SK-N-MC (cell line): Measurements from ENCODE around the gene SEC14L1.

Experiments used
- EZH2 ChIP-seq: fragments of 200-600 bp; sonication (generic); IDR thresholded peaks from one replicate; pipeline ENCODE4 v1.6.1; 2017; ENCODE audit warnings: antibody characterized with exemption
- FOXP2 ChIP-seq: optimal IDR thresholded peaks from 2 replicates; pipeline ENCODE3; 2011; ENCODE audit warnings: mild to moderate bottlenecking, moderate library complexity; ENCODE audit not compliant: insufficient read depth; ENCODE audit errors: extremely low read length, control extremely low read depth
- POLR2AphosphoS5 ChIP-seq: IDR thresholded peaks from 2 replicates; pipeline ENCODE4 v1.6.1; 2012; ENCODE audit warnings: mild to moderate bottlenecking, low read depth, low read length, borderline replicate concordance

GRCh38 chr17:77218902-77219301 is 78.1 kb downstream of the SEC14L1 start:
- TF ChIP-seq POLR2AphosphoS5 (no peak), FOXP2 (no peak), EZH2 (no peak)
